Measurements from ENCODE around the gene CLMN. TPM values are rescaled to one million over a fixed set of nuclear protein-coding genes. Genes with fewer than 3 reads are reported as not detected.

Gene CLMN
- total and polyA plus RNA-seq, 2 experiments from 2014 or later, result 3.2 to 5.7 TPM

DNA sequence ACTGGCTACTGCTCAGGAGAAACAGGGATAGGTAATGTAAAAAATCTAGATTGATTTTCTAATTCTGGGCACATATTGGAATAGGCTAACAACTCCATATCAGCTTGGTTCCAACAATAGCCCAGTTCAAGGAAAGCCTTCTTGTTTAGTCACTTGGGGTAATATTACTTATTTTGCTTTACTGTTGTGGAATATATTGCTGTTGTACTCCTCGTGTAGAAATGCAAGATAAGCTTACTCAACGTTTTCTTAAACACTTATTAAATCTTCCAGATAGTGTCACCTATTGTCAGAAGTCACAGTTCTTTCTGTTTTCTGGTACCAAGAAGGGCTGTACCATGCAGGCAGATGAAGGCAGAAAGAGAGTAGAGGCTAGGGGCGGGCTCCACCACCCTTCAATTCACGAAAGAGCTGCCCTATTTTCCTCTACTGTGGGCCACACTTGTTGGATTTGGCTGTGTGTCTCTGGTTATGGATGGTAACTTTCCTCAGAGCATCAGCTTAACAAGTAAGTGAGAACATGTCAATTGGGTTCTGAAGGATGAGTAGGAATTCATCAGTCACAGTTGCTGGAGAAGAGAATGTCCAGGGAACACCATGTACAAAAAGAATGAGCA lies 38.0 kb downstream of the CLMN start:
- Histone ChIP-seq H3K27me3 (ENCODE audit: insufficient read depth) (no peaks in the 10 kb centered on the region), H3K4me1 (ENCODE audit: insufficient read depth) (no peaks in the 10 kb centered on the region), H3F3A (replicated peaks; ENCODE audit: low read depth) (no peaks in the 10 kb centered on the region), H3K4me3 (no peak overlapping the region), H4K20me1 (replicated peaks; ENCODE audit: insufficient read depth) (no peaks in the 10 kb centered on the region), H3K36me3 (ENCODE audit: insufficient read depth) (no peaks in the 10 kb centered on the region), H3K27ac (ENCODE audit: low read depth) (no peak overlapping the region), H3K4me2 (no peak overlapping the region), H3K9me2 (ENCODE audit: insufficient read depth) (0 out of 2 replicates have a peak, but pooled peaks cover 2% of the 10 kb centered on the region), H3K79me2 (replicated peaks; ENCODE audit: insufficient read depth) (no peaks in the 10 kb centered on the region), H2AFZ (no peak overlapping the region)
- no peak overlapping the region for H3K27ac Mint-ChIP-seq
- peaks cover 9% of the 10 kb centered on the region; the same call in 1 of the 3 replicates for H3K36me3 Mint-ChIP-seq (ENCODE audit: low read depth)
- H3K4me1 Mint-ChIP-seq, result peaks cover 4% of the 10 kb centered on the region; the same call in 1 of the 3 replicates
- H3K27me3 Mint-ChIP-seq (ENCODE audit: insufficient read depth, low read depth, poor library complexity), result peaks cover 1% of the 10 kb centered on the region
- no peak overlapping the region for H3K4me3 Mint-ChIP-seq
- TF ChIP-seq NANOG (IDR thresholded peaks at IDR 0.05; ENCODE audit: borderline replicate concordance) (no peak), POLR2AphosphoS5 (IDR thresholded peaks at IDR 0.05; ENCODE audit: low read depth) (no peak), ZNF331 (CRISPR knock-in tag; IDR thresholded peaks at IDR 0.05; ENCODE audit: low read depth) (no peak), ZNF462 (CRISPR knock-in tag; IDR thresholded peaks at IDR 0.05) (no peak), STAT1 (IDR thresholded peaks at IDR 0.05; ENCODE audit: unreplicated experiment) (no peak), REST (IDR thresholded peaks at IDR 0.05; ENCODE audit: unreplicated experiment) (no peak), CTCF (conservative IDR thresholded peaks at IDR 0.05; ENCODE audit: low read depth in 2 of 2) (no peak), JUNB (IDR thresholded peaks at IDR 0.05; ENCODE audit: unreplicated experiment) (no peak), EZH2phosphoT487 (IDR thresholded peaks at IDR 0.05; ENCODE audit: unreplicated experiment) (no peak), EZH2 (IDR thresholded peaks at IDR 0.05; ENCODE audit: low read depth, unreplicated experiment) (no peak), ZNF114 (CRISPR knock-in tag; IDR thresholded peaks at IDR 0.05) (no peak), CREB1 (CRISPR knock-in tag; IDR thresholded peaks at IDR 0.05; ENCODE audit: low read depth) (no peak)
- DNase-seq (ENCODE audit: low spot score) (no peak), ATAC-seq (no peak)
- H3K9me3 Mint-ChIP-seq, result peaks cover 12% of the 10 kb centered on the region; the same call in 2 of the 3 replicates
